GM19043 (cell line): Measurements from ENCODE around the gene ANK3.

ENCODE experiments used
- ATAC-seq: cut with Tn5 transposase; IDR thresholded peaks from one replicate; pipeline ENCODE4 v1.9.1; 2021; ENCODE audit warnings: low read depth; ENCODE audit not compliant: unreplicated experiment

ANK3 gene

GRCh38 chr10:60389413-60390025, at the start of gene ANK3:
ANK3 (minus strand) TSS chr10:60389875; CDS start chr10:60389538, 337 bp downstream.
- no peak for ATAC-seq

GRCh38 chr10:60434418-60435046, 44.9 kb upstream of the ANK3 start:
- no peak for ATAC-seq

GRCh38 chr10:60433684-60434083, 44.0 kb upstream of the ANK3 start:
- no peak for ATAC-seq

- ATAC-seq, result no peak
These were observed 41.3 kb upstream of the ANK3 start for GRCh38 chr10:60430836-60431597.

- no peak for ATAC-seq
These were observed 40.3 kb upstream of the ANK3 start for GRCh38 chr10:60430017-60430416.

- no peak for ATAC-seq
These were observed 39.6 kb upstream of the ANK3 start for GRCh38 chr10:60429084-60429849.

GRCh38 chr10:60428387-60428737, 38.7 kb upstream of the ANK3 start:
- no peak for ATAC-seq

GRCh38 chr10:60427709-60428386, 38.2 kb upstream of the ANK3 start:
- ATAC-seq, result no peak

- ATAC-seq, result no peak
These were observed 37.5 kb upstream of the ANK3 start for GRCh38 chr10:60427148-60427547.

GRCh38 chr10:60426425-60426824, 36.8 kb upstream of the ANK3 start:
- ATAC-seq, result no peak

- no peak for ATAC-seq
These were observed 35.9 kb upstream of the ANK3 start for GRCh38 chr10:60425392-60426110.

- no peak for ATAC-seq
These were observed 35.3 kb upstream of the ANK3 start for GRCh38 chr10:60424971-60425370.

GRCh38 chr10:60423920-60424319, 34.2 kb upstream of the ANK3 start:
- ATAC-seq, result no peak

GRCh38 chr10:60422809-60423208, 33.1 kb upstream of the ANK3 start:
- no peak for ATAC-seq

- no peak for ATAC-seq
These were observed 31.6 kb upstream of the ANK3 start for GRCh38 chr10:60420991-60421894.

- ATAC-seq, result no peak
These were observed 29.6 kb upstream of the ANK3 start for GRCh38 chr10:60419249-60419648.

- no peak for ATAC-seq
These were observed 28.2 kb upstream of the ANK3 start for GRCh38 chr10:60417901-60418300.

GRCh38 chr10:60417024-60417423, 27.3 kb upstream of the ANK3 start:
- no peak for ATAC-seq
